Heart left ventricle (tissue), 16 donors: Measurements from ENCODE around the gene GPR135. TPM values are rescaled to one million over a fixed set of nuclear protein-coding genes. Genes with fewer than 3 reads are reported as not detected.

Source experiments
- ATAC-seq, 4 donors: fragments of 200-7000 bp; cut with Tn5 transposase; one replicate each; pipeline ENCODE4 v1.9.1; 2020 to 2022; ENCODE audit warnings: moderate library complexity in 4 of 4, mild to moderate bottlenecking in 3 of 4, moderate number of reproducible peaks in 1 of 4
- DNase-seq, 5 donors: peaks; one replicate each; pipeline ENCODE4 v3.0.0-alpha.2; 2020
- H3K27ac ChIP-seq, 12 donors: fragments of 200-600 bp; sonication (generic) in 4 of 12; one replicate each; pipeline versions ENCODE4 v1.5.0 to v1.8.0; 2016 to 2022; ENCODE audit warnings: mild to moderate bottlenecking in 2 of 12
- H3K27me3 ChIP-seq, 9 donors: fragments of 200-600 bp; sonication (generic) in 2 of 9; one replicate each; pipeline versions ENCODE4 v1.5.1 to v1.8.0; 2016 to 2022; ENCODE audit warnings: mild to moderate bottlenecking in 3 of 9
- H3K36me3 ChIP-seq, 9 donors: fragments of 200-600 bp; sonication (generic) in 2 of 9; one replicate each; pipeline versions ENCODE4 v1.5.0 to v1.8.0; 2018 to 2022; ENCODE audit warnings: mild to moderate bottlenecking in 2 of 9
- H3K4me1 ChIP-seq, 12 donors: fragments of 200-600 bp; sonication (generic) in 4 of 12; one replicate each; pipeline versions ENCODE4 v1.5.0 to v1.8.0; 2016 to 2022; ENCODE audit warnings: mild to moderate bottlenecking in 3 of 12
- H3K4me3 ChIP-seq, 12 donors: fragments of 200-600 bp; sonication (generic) in 4 of 12; one replicate each; pipeline versions ENCODE4 v1.5.0 to v1.8.0; 2017 to 2022; ENCODE audit warnings: mild to moderate bottlenecking in 9 of 12, moderate library complexity in 4 of 12
- H3K9me3 ChIP-seq, 12 donors: fragments of 200-600 bp; sonication (generic) in 4 of 12; one replicate each; pipeline versions ENCODE4 v1.5.0 to v1.8.0; 2016 to 2022; ENCODE audit warnings: mild to moderate bottlenecking in 1 of 12
- CTCF ChIP-seq, 12 donors: fragments of 200-600 bp; sonication (generic) in 4 of 12; IDR thresholded peaks; one replicate each; pipeline versions ENCODE4 v1.5.0 to v1.8.0; 2018 to 2022; ENCODE audit warnings: antibody characterized with exemption in 12 of 12, mild to moderate bottlenecking in 5 of 12
- POLR2A ChIP-seq, 2 donors: fragments of 450-650 bp; IDR thresholded peaks; one replicate each; pipeline ENCODE4 v1.6.1; 2017; ENCODE audit warnings: antibody characterized with exemption in 2 of 2, mild to moderate bottlenecking in 2 of 2, moderate library complexity in 2 of 2
- WGBS, 4 donors: extraction: QIAGEN DNeasy Blood & Tissue Kit in 2 of 4; methylation state at CpG; one replicate each; pipeline versions ENCODE4 v1.1.5 to v1.1.7; 2013 to 2018; 5-methylcytosine and 5-hydroxymethylcytosine counted together
- intact Hi-C, 10 donors: fragments of 100-400 bp; cut with DNase I; formaldehyde crosslinking; loops; one replicate each; pipeline versions ENCODE4 v1.11.1 to v1.14.2; 2022
- polyA plus RNA-seq, 2 donors: library from polyadenylated mRNA; stranded (reverse); fragments of 200-250 nt; gene quantifications; one replicate each; pipeline ENCODE4 v1.2.3, GENCODE V29; 2013
- total RNA-seq, 9 donors: library from RNA; depleted of rRNA in 2 of 9; stranded (reverse); fragments of >200 nt in 2 of 9; fragmentation: NEBNext Ultra II Directional in 3 of 9; extraction: Animal tissue kit (Norgen Biotek cat#: 25700) in 3 of 9; gene quantifications; one replicate each; pipeline versions ENCODE4 v1.1.0 to v1.2.4, GENCODE V29; 2016 to 2023
- donor health status: ischemic (EF 13 %, LVEDD 7.1; RV severe dilation, severe dysfunction).
- donor health status: healthy with polysubstance abuse.
- donor health status: DM: no; HTN: yes; CAD: no.
- donor health status: DM: no; HTN: no; CAD: no.
- donor health status: ischemic (EF 25% LVEDD 6.9; RV normal size, moderate dysfunction).
- donor health status: ischemic (EF 25% LVEDD 5.7; RV mildly dilated, moderate dysfunction).
- donor health status: healthy.
- donor health status: DM: yes; HTN: yes; CAD: no.
- donor health status: ischemic (EF 35%, LVEDD 5.7; RV mildly dilated, moderate dysfunction).
- donor health status: nonischemic (EF 11% LVEDD 7.7; RV severe dilation, severe dysfunction).
- donor health status: DM: yes; HTN: yes; CAD: no.
- donor health status: PGD.
- donor health status: ischemic (EF 29% LVEDD 5.4; RV normal size, mild dysfunction).
- donor health status: nonischemic (EF 23%, LVEDD 6.1; RV moderate dilation, normal function).

GPR135 gene
- total and polyA plus RNA-seq, 11 donors = 0.84 to 2.7 (median 2.1) TPM

GRCh38 chr14:59484639-59485175 lies 19.5 kb upstream of the GPR135 start:
- TF ChIP-seq POLR2A (IDR thresholded peaks at IDR 0.05) = no peak
- no peak for TF ChIP-seq CTCF (IDR thresholded peaks at IDR 0.05)
- Histone ChIP-seq H3K4me3 (peak overlapping the region; percentile 54 to 94 (median 84)), H3K27me3 (no peaks in the 10 kb centered on the region), H3K36me3 (peaks cover 0 to 26% (median 22%) of the 10 kb centered on the region in 9 donors), H3K4me1 (peaks cover 3 to 80% (median 50%) of the 10 kb centered on the region in 12 donors), H3K27ac (peak overlapping the region; percentile 69 to 97 (median 96)), H3K9me3 (no peaks in the 10 kb centered on the region)
- WGBS, 4 donors = 0 to 1% (median 0%) methylated on average over 17 to 32 of the region's 32 CpGs
- DNase-seq = no peak
- ATAC-seq = peak; percentile 63 to 73 (median 72)
- intact Hi-C loops = loop anchor here in 2 of 10 donors (10.0 kb wide), 3 partner anchors 610 to 700 kb away; partner anchors contain the start of genes DHRS7 (in 1 of the 2) and PCNX4 (in 1 of the 2)

GRCh38 chr14:59483819-59484638 lies 18.8 kb upstream of the GPR135 start, which contains the start of the genes JKAMP and L3HYPDH:
TSS of gene JKAMP (plus strand) at chr14:59484517. CDS start at chr14:59484590, 73 bp downstream.
TSS of gene L3HYPDH (minus strand) at chr14:59484408. CDS start at chr14:59484316, 92 bp downstream.
- peaks cover 0 to 21% (median 17%) of the 10 kb centered on the region in 9 donors for H3K36me3 ChIP-seq
- no peaks in the 10 kb centered on the region for H3K9me3 ChIP-seq
- peak; percentile 97 to 98 (median 98) for ATAC-seq
- H3K27me3 ChIP-seq = no peaks in the 10 kb centered on the region
- 0 to 1% (median 0%) methylated on average over 29 to 92 of the region's 92 CpGs for WGBS, 4 donors
- DNase-seq = peak; percentile 98 to 99 (median 98)
- H3K4me3 ChIP-seq = peak within 1 kb of the TSS; percentile 54 to 94 (median 84)
- H3K27ac ChIP-seq = peak within 1 kb of the TSS; percentile 69 to 97 (median 96)
- H3K4me1 ChIP-seq = peaks cover 3 to 75% (median 51%) of the 10 kb centered on the region in 12 donors
- intact Hi-C loops = loop anchor here in 2 of 10 donors (10.0 kb wide), 3 partner anchors 611 to 701 kb away; partner anchors contain the start of genes DHRS7 (in 1 of the 2) and PCNX4 (in 1 of the 2)
- peak in 1 of 2 donors; percentile 80 for TF ChIP-seq POLR2A (IDR thresholded peaks at IDR 0.05)
- peak; percentile 55 to 78 (median 66) for TF ChIP-seq CTCF (IDR thresholded peaks at IDR 0.05)

GRCh38 chr14:59483363-59483762 lies 18.2 kb upstream of the GPR135 start:
- Histone ChIP-seq H3K4me3 (peak overlapping the region; percentile 54 to 94 (median 84)), H3K4me1 (peaks cover 3 to 68% (median 50%) of the 10 kb centered on the region in 12 donors), H3K9me3 (no peaks in the 10 kb centered on the region), H3K36me3 (peaks cover 0 to 21% (median 17%) of the 10 kb centered on the region in 9 donors), H3K27ac (peak overlapping the region; percentile 69 to 97 (median 96)), H3K27me3 (no peaks in the 10 kb centered on the region)
- DNase-seq (no peak), ATAC-seq (peak in 1 of 4 donors; percentile 3)
- intact Hi-C loops = loop anchor here in 2 of 10 donors (10.0 kb wide), 3 partner anchors 611 to 701 kb away; partner anchors contain the start of genes DHRS7 (in 1 of the 2) and PCNX4 (in 1 of the 2)
- TF ChIP-seq CTCF (IDR thresholded peaks at IDR 0.05) = no peak
- no peak for TF ChIP-seq POLR2A (IDR thresholded peaks at IDR 0.05)
- 4 to 6% (median 6%) methylated on average over 15 to 16 of the region's 16 CpGs for WGBS, 4 donors
